OCI-LY1 (cell line): ENCODE measurements around the gene TMEM179.
"Not testable (repeated sequence)": the region's sequence is repeated elsewhere in the genome, so short reads cannot be mapped to it uniquely, and the experiment has no call there.

Source experiments
- H2AFZ ChIP-seq: fragments of 200-600 bp; sonication (generic), shearing (Covaris generic); 2 replicates; pipeline ENCODE4 v1.6.0; 2014; ENCODE audit warnings: antibody characterized with exemption, mild to moderate bottlenecking, low read length
- H3F3A ChIP-seq: fragments of 200-600 bp; sonication (generic), shearing (Covaris generic); 2 replicates; pipeline ENCODE4 v1.6.0; 2014; ENCODE audit warnings: mild to moderate bottlenecking, antibody characterized with exemption, low read length, moderate library complexity; ENCODE audit not compliant: insufficient read depth
- H3K27ac ChIP-seq: fragments of 200-600 bp; sonication (generic); 2 replicates; pipeline ENCODE4 v1.5.1; 2014; ENCODE audit warnings: low read length, mixed run types, mild to moderate bottlenecking, low read depth; ENCODE audit not compliant: poor library complexity, severe bottlenecking
- H3K27me3 ChIP-seq: fragments of 200-600 bp; sonication (generic); 2 replicates; pipeline ENCODE4 v1.6.0; 2014; ENCODE audit warnings: antibody characterized with exemption, mild to moderate bottlenecking, low read length, moderate library complexity; ENCODE audit not compliant: insufficient read depth
- H3K36me3 ChIP-seq: fragments of 200-600 bp; sonication (generic); 2 replicates; pipeline ENCODE4 v1.6.1; 2014; ENCODE audit warnings: mild to moderate bottlenecking, antibody characterized with exemption, low read length, moderate library complexity, mixed read lengths; ENCODE audit not compliant: insufficient read depth
- H3K4me1 ChIP-seq: fragments of 200-600 bp; sonication (generic); 2 replicates; pipeline ENCODE4 v1.5.1; 2014; ENCODE audit warnings: mild to moderate bottlenecking, low read length, moderate library complexity; ENCODE audit not compliant: insufficient read depth, severe bottlenecking
- H3K4me2 ChIP-seq: fragments of 200-600 bp; sonication (generic), shearing (Covaris generic); 2 replicates; pipeline ENCODE4 v1.6.1; 2014; ENCODE audit warnings: low read length
- H3K4me3 ChIP-seq: fragments of 200-600 bp; sonication (generic); 2 replicates; pipeline ENCODE4 v1.5.1; 2014; ENCODE audit warnings: low read length, low read depth, mild to moderate bottlenecking, mixed read lengths; ENCODE audit not compliant: poor library complexity, severe bottlenecking
- H3K79me2 ChIP-seq: fragments of 200-600 bp; shearing (Covaris generic); 2 replicates; pipeline ENCODE4 v1.6.1; 2016; ENCODE audit warnings: mixed run types, low read length, mixed read lengths; ENCODE audit not compliant: insufficient read depth
- H3K9ac ChIP-seq: fragments of 200-600 bp; sonication (generic), shearing (Covaris generic); 2 replicates; pipeline ENCODE4 v1.6.1; 2014; ENCODE audit warnings: mild to moderate bottlenecking, low read length, mixed read lengths
- H3K9me2 ChIP-seq: fragments of 200-600 bp; sonication (generic), shearing (Covaris generic); 2 replicates; pipeline ENCODE4 v1.6.1; 2014; ENCODE audit warnings: low read depth, mild to moderate bottlenecking, low read length, mixed read lengths
- H3K9me3 ChIP-seq: fragments of 200-600 bp; shearing (Covaris generic); 2 replicates; pipeline ENCODE4 v1.6.1; 2014; ENCODE audit warnings: low read length, mixed read lengths
- H4K20me1 ChIP-seq: fragments of 200-600 bp; sonication (generic), shearing (Covaris generic); 2 replicates; pipeline ENCODE4 v1.6.0; 2016; ENCODE audit warnings: mild to moderate bottlenecking, low read length; ENCODE audit not compliant: insufficient read depth
- CTCF ChIP-seq: fragments of 200-600 bp; sonication (generic), shearing (Covaris generic); IDR thresholded peaks from 2 replicates; pipeline ENCODE4 v1.5.1; 2017; ENCODE audit warnings: mild to moderate bottlenecking, antibody characterized with exemption, low read length, moderate library complexity, mixed read lengths
- EZH2 ChIP-seq: fragments of 200-600 bp; sonication (generic), shearing (Covaris generic); IDR thresholded peaks from 2 replicates; pipeline ENCODE4 v1.8.0; 2017; ENCODE audit warnings: borderline replicate concordance, mixed run types, mild to moderate bottlenecking, antibody characterized with exemption, low read length, moderate library complexity, mixed read lengths

TMEM179 gene

GRCh38 chr14:104581521-104581920, 23.1 kb downstream of the TMEM179 start:
- Histone ChIP-seq H3K9me3 (no peaks in the 10 kb centered on the region), H3K9me2 (no peaks in the 10 kb centered on the region), H3F3A (no peaks in the 10 kb centered on the region), H3K36me3 (no peaks in the 10 kb centered on the region), H3K27ac (no peak overlapping the region), H3K27me3 (peaks cover 12% of the 10 kb centered on the region; the same call in 1 of the 2 replicates), H3K4me2 (no peak overlapping the region), H2AFZ (no peak overlapping the region), H3K79me2 (no peaks in the 10 kb centered on the region), H3K9ac (no peak overlapping the region), H3K4me1 (no peaks in the 10 kb centered on the region), H3K4me3 (no peak overlapping the region), H4K20me1 (no peaks in the 10 kb centered on the region)
- TF ChIP-seq EZH2 (no peak), CTCF (no peak)

- Histone ChIP-seq H3K4me2 (no peak overlapping the region), H3K4me1 (no peaks in the 10 kb centered on the region), H3K36me3 (no peaks in the 10 kb centered on the region), H3K9ac (no peak overlapping the region), H3K9me3 (no peaks in the 10 kb centered on the region), H3K9me2 (no peaks in the 10 kb centered on the region), H3K27ac (no peak overlapping the region), H2AFZ (no peak overlapping the region), H3K79me2 (no peaks in the 10 kb centered on the region), H3F3A (no peaks in the 10 kb centered on the region), H3K4me3 (no peak overlapping the region), H3K27me3 (peaks cover 8% of the 10 kb centered on the region; the same call in 1 of the 2 replicates), H4K20me1 (no peaks in the 10 kb centered on the region)
- no peak for TF ChIP-seq CTCF
- TF ChIP-seq EZH2: no peak
These were observed 23.6 kb downstream of the TMEM179 start for GRCh38 chr14:104580961-104581360.

- H3K9ac ChIP-seq, H3K4me1 ChIP-seq, H3K27me3 ChIP-seq, H4K20me1 ChIP-seq, H3K9me3 ChIP-seq, H3K4me3 ChIP-seq, H3F3A ChIP-seq, H3K27ac ChIP-seq, H2AFZ ChIP-seq, H3K9me2 ChIP-seq, H3K79me2 ChIP-seq, H3K36me3 ChIP-seq, H3K4me2 ChIP-seq: not testable (repeated sequence)
These were observed 24.6 kb downstream of the TMEM179 start for GRCh38 chr14:104579939-104580338.

GRCh38 chr14:104579507-104579906, 25.1 kb downstream of the TMEM179 start, which contains the start of gene C14orf180:
Gene C14orf180 (plus strand): TSS chr14:104579764. CDS start chr14:104586431, 6,667 bp downstream.
- H2AFZ ChIP-seq: no peak within 1 kb of the TSS
- TF ChIP-seq EZH2 (no peak), CTCF (no peak)
- H3K9me3 ChIP-seq: no peaks in the 10 kb centered on the region
- H3K27ac ChIP-seq: no peak within 1 kb of the TSS
- H3K9me2 ChIP-seq: no peaks in the 10 kb centered on the region
- no peaks in the 10 kb centered on the region for H4K20me1 ChIP-seq
- no peaks in the 10 kb centered on the region for H3K4me1 ChIP-seq
- no peak within 1 kb of the TSS for H3K4me2 ChIP-seq
- H3K27me3 ChIP-seq: peaks cover 8% of the 10 kb centered on the region; the same call in 1 of the 2 replicates
- no peaks in the 10 kb centered on the region for H3F3A ChIP-seq
- no peaks in the 10 kb centered on the region for H3K79me2 ChIP-seq
- no peak within 1 kb of the TSS for H3K4me3 ChIP-seq
- no peaks in the 10 kb centered on the region for H3K36me3 ChIP-seq
- H3K9ac ChIP-seq: no peak within 1 kb of the TSS
